A549 (cell line): ENCODE data around the gene NANOS3. TPM values are rescaled to one million over a fixed set of nuclear protein-coding genes. Genes with fewer than 3 reads are reported as not detected.

Experiments
- BHLHE40 ChIP-seq: IDR thresholded peaks from 2 replicates; pipeline ENCODE4 v1.6.1; 2012; ENCODE audit warnings: low read depth, low read length, inconsistent platforms
- CBX2 ChIP-seq: fragments of 200-600 bp; sonication (generic); IDR thresholded peaks from 2 replicates; pipeline ENCODE4 v1.6.1; 2016; ENCODE audit warnings: low read depth, mild to moderate bottlenecking, borderline replicate concordance
- CBX8 ChIP-seq: fragments of 200-600 bp; sonication (generic); IDR thresholded peaks from 2 replicates; pipeline ENCODE4 v1.6.1; 2016
- CEBPB ChIP-seq, 2 experiments: fragments of >200 bp in 1 of 2; sonication (Bioruptor Twin) in 1 of 2; formaldehyde crosslinking in 1 of 2; IDR thresholded peaks; 2 replicates each; pipeline ENCODE4 v1.6.1; 2012 to 2016
- CHD2 ChIP-seq: fragments of 150-350 bp; IDR thresholded peaks from 2 replicates; pipeline ENCODE4 v1.6.1; 2014; ENCODE audit warnings: low read length; ENCODE audit not compliant: partially characterized antibody
- CHD4 ChIP-seq: fragments of 200-600 bp; sonication (generic); IDR thresholded peaks from 2 replicates; pipeline ENCODE4 v1.6.1; 2016; ENCODE audit warnings: antibody characterized with exemption, mild to moderate bottlenecking, borderline replicate concordance
- EHF ChIP-seq: fragments of 250-450 bp; sonication (Bioruptor Pico); IDR thresholded peaks from 2 replicates; pipeline ENCODE4 v1.5.0; 2020; ENCODE audit warnings: mild to moderate bottlenecking
- EHMT2 ChIP-seq: fragments of 200-600 bp; sonication (generic); IDR thresholded peaks from 2 replicates; pipeline ENCODE4 v1.6.1; 2016; ENCODE audit warnings: antibody characterized with exemption, low read depth, mild to moderate bottlenecking, moderate library complexity
- EP300 ChIP-seq, 2 experiments: fragments of >200 bp; sonication (Bioruptor Twin); formaldehyde crosslinking; IDR thresholded peaks; 2 replicates in 1 of 2; 3 replicates in 1 of 2; pipeline ENCODE4 v1.6.1; 2016 to 2017
- ESRRA ChIP-seq: fragments of 150-350 bp; IDR thresholded peaks from 2 replicates; pipeline ENCODE4 v1.6.1; 2014; ENCODE audit warnings: mild to moderate bottlenecking, low read length, borderline replicate concordance
- FOXS1 ChIP-seq: fragments of 250-450 bp; sonication (Bioruptor Pico); IDR thresholded peaks from 2 replicates; pipeline ENCODE4 v1.5.0; 2020; ENCODE audit warnings: mild to moderate bottlenecking, moderate library complexity
- GATA3 ChIP-seq: IDR thresholded peaks from 2 replicates; pipeline ENCODE4 v1.6.1; 2012; ENCODE audit warnings: borderline replicate concordance
- HEYL ChIP-seq: fragments of 250-450 bp; sonication (Bioruptor Pico); IDR thresholded peaks from 2 replicates; pipeline ENCODE4 v1.8.0; 2021; ENCODE audit warnings: mild to moderate bottlenecking, moderate library complexity
- HOXB5 ChIP-seq: fragments of 250-450 bp; sonication (Bioruptor Pico); IDR thresholded peaks from 2 replicates; pipeline ENCODE4 v1.5.0; 2020; ENCODE audit warnings: mild to moderate bottlenecking, moderate library complexity
- JUN ChIP-seq, 2 experiments: fragments of >200 bp; sonication (Bioruptor Twin); formaldehyde crosslinking; IDR thresholded peaks; 2 replicates in 1 of 2; 3 replicates in 1 of 2; pipeline ENCODE4 v1.6.1; 2016 to 2017
- KDM5A ChIP-seq: fragments of 200-600 bp; sonication (generic); IDR thresholded peaks from 2 replicates; pipeline ENCODE4 v1.6.1; 2016; ENCODE audit warnings: antibody characterized with exemption, mild to moderate bottlenecking
- MAFK ChIP-seq: fragments of 450-650 bp; IDR thresholded peaks from 2 replicates; pipeline ENCODE4 v1.6.1; 2014; ENCODE audit not compliant: partially characterized antibody
- MAZ ChIP-seq: fragments of 150-350 bp; IDR thresholded peaks from 2 replicates; pipeline ENCODE4 v1.6.1; 2014; ENCODE audit warnings: antibody characterized with exemption, low read depth, low read length, borderline replicate concordance
- MYC ChIP-seq: IDR thresholded peaks from 2 replicates; pipeline ENCODE4 v1.6.1; 2012; ENCODE audit warnings: mild to moderate bottlenecking, inconsistent platforms, low read length, improper control_type of control experiment, borderline replicate concordance
- NFE2L2 ChIP-seq: fragments of 150-350 bp; conservative IDR thresholded peaks from 2 replicates; pipeline ENCODE4 v1.6.1; 2014; ENCODE audit warnings: low read length
- POLR2A ChIP-seq: IDR thresholded peaks from 2 replicates; pipeline ENCODE4 v1.6.1; 2012; ENCODE audit warnings: mild to moderate bottlenecking, low read length
- RARB ChIP-seq: fragments of 250-450 bp; sonication (Bioruptor Pico); IDR thresholded peaks from 2 replicates; pipeline ENCODE4 v1.8.0; 2021; ENCODE audit warnings: mild to moderate bottlenecking, moderate library complexity
- RFX5 ChIP-seq: fragments of 450-650 bp; IDR thresholded peaks from 2 replicates; pipeline ENCODE4 v1.7.1; 2014; ENCODE audit warnings: antibody characterized with exemption, mild to moderate bottlenecking, moderate library complexity
- SREBF2 ChIP-seq: fragments of 450-650 bp; IDR thresholded peaks from 2 replicates; pipeline ENCODE4 v1.6.1; 2014; ENCODE audit warnings: mild to moderate bottlenecking, moderate library complexity
- TP53 ChIP-seq: fragments of 250-450 bp; sonication (Bioruptor Pico); IDR thresholded peaks from 2 replicates; pipeline ENCODE4 v1.5.0; 2021; ENCODE audit warnings: mild to moderate bottlenecking, moderate library complexity
- ZFP36 ChIP-seq: fragments of 450-650 bp; IDR thresholded peaks from 2 replicates; pipeline ENCODE4 v1.6.1; 2014; ENCODE audit warnings: borderline replicate concordance; ENCODE audit not compliant: partially characterized antibody
- ZNF302 ChIP-seq: fragments of 250-450 bp; sonication (Bioruptor Pico); IDR thresholded peaks from 2 replicates; pipeline ENCODE4 v1.9.0; 2021; ENCODE audit warnings: inconsistent platforms, mild to moderate bottlenecking, moderate library complexity
- ZSCAN20 ChIP-seq: fragments of 250-450 bp; sonication (Bioruptor Pico); IDR thresholded peaks from 2 replicates; pipeline ENCODE4 v1.8.0; 2022; ENCODE audit warnings: mild to moderate bottlenecking, moderate library complexity
- polyA plus RNA-seq, 4 experiments: library from polyadenylated mRNA; depleted of rRNA in 3 of 4; stranded (reverse); fragments of >200 nt; fragmentation: RNase III in 1 of 4; extraction: RNeasy Plus Mini Kit Qiagen cat#74134 plus additional on column Dnase treatment in 1 of 4; gene quantifications; 2 replicates in 3 of 4; 3 replicates in 1 of 4; pipeline ENCODE4 v1.2.3, GENCODE V29; 2011 to 2017
- TF ChIP-seq, protein P1 (sequence below): fragments of 250-450 bp; sonication (Bioruptor Pico); IDR thresholded peaks from 2 replicates; pipeline ENCODE4 v1.5.0; 2021; ENCODE audit warnings: mild to moderate bottlenecking, moderate library complexity, borderline replicate concordance
- TF ChIP-seq, protein P2 (sequence below): IDR thresholded peaks from 2 replicates; pipeline ENCODE4 v1.6.1; 2012
- TF ChIP-seq, protein P3 (sequence below): fragments of 200-600 bp; sonication (generic); IDR thresholded peaks from 2 replicates; pipeline ENCODE4 v1.6.1; 2016; ENCODE audit warnings: antibody characterized with exemption, mild to moderate bottlenecking, moderate library complexity
- TF ChIP-seq, protein P4 (sequence below): fragments of >200 bp; sonication (Bioruptor Twin); formaldehyde crosslinking; IDR thresholded peaks from 2 replicates; pipeline ENCODE4 v1.6.1; 2016
- TF ChIP-seq, protein P5 (sequence below): fragments of 250-450 bp; sonication (Bioruptor Pico); IDR thresholded peaks from 2 replicates; pipeline ENCODE4 v1.5.0; 2020; ENCODE audit warnings: low read depth, mild to moderate bottlenecking, moderate library complexity
- TF ChIP-seq, protein P6 (sequence below): fragments of >200 bp; sonication (Bioruptor Twin); formaldehyde crosslinking; IDR thresholded peaks from 3 replicates; pipeline ENCODE4 v1.6.1; 2016
- TF ChIP-seq, protein P7 (sequence below): fragments of 150-350 bp; IDR thresholded peaks from 2 replicates; pipeline ENCODE4 v1.6.1; 2014; ENCODE audit warnings: low read depth, mild to moderate bottlenecking, low read length

NANOS3 gene
- polyA plus RNA-seq, 2 of the 4 experiments (the other 2 are of a cell fraction) = 0.31 to 1.2 TPM

DNA sequence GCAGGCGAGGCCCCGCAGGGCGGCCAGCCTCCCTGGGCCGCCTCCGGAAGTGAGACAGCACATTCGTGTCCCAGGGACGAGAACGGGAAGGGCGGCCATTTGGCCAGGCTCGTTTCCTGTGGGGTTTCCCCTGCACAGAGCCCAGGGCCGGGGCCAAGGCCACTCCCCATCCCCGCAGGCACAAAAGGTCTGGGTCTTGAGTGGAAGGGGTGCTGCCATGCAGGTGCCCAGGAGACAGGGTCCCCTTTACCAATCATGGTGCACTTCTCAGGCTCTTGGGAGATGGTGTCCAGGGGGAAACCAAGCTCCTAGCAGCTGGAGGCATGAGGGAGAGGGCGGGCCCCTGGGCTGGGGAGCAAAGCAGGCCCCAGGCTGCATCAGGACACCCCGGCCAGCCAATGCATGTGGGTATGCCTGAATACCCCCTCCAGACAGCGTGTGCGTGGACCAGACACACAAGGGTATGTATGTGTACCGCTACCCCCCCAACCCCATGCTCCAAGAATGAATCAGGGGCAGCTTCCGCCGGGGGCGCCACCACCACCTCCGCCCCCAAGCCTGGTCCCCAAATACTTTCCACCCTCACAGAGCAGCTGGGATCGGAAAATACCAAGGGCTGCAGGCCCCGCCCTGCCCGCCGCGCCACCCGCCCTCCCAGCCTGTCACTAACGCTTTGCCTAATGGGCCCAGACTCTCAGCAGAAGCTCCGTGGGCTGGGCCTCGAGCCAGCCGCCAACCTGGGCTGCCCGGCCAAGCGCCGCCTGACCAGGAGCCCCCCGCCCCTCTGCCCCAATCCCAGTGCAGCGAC, 37.6 kb upstream of the NANOS3 start (continued):
- TF ChIP-seq, protein P1, sequence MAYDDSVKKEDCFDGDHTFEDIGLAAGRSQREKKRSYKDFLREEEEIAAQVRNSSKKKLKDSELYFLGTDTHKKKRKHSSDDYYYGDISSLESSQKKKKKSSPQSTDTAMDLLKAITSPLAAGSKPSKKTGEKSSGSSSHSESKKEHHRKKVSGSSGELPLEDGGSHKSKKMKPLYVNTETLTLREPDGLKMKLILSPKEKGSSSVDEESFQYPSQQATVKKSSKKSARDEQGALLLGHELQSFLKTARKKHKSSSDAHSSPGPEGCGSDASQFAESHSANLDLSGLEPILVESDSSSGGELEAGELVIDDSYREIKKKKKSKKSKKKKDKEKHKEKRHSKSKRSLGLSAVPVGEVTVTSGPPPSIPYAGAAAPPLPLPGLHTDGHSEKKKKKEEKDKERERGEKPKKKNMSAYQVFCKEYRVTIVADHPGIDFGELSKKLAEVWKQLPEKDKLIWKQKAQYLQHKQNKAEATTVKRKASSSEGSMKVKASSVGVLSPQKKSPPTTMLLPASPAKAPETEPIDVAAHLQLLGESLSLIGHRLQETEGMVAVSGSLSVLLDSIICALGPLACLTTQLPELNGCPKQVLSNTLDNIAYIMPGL (CRISPR knock-in tag) = no peak
- TF ChIP-seq SREBF2 (no peak), GATA3 (no peak), MAFK (peak; percentile 57), MAZ (no peak), RARB (CRISPR knock-in tag) (no peak), CEBPB (IDR thresholded peaks at IDR 0.05) (no peak), FOXS1 (no peak), CBX8 (no peak), CBX2 (no peak), ZFP36 (no peak), EHMT2 (no peak), HEYL (no peak), TP53 (CRISPR knock-in tag) (peak; percentile 76), HOXB5 (CRISPR knock-in tag) (no peak), JUN (IDR thresholded peaks at IDR 0.05) (peak in 1 of 2 experiments; percentile 16; a peak in 1 of 5 replicates), MYC (no peak), ESRRA (no peak), POLR2A (no peak), EP300 (IDR thresholded peaks at IDR 0.05) (no peak), EHF (CRISPR knock-in tag) (no peak), CHD2 (no peak), NFE2L2 (0 out of 2 replicates have a peak, but pooled peaks have one; percentile 31), KDM5A (no peak), RFX5 (no peak), ZSCAN20 (no peak), ZNF302 (CRISPR knock-in tag) (no peak), BHLHE40 (no peak), CHD4 (no peak)
- TF ChIP-seq, protein P2, sequence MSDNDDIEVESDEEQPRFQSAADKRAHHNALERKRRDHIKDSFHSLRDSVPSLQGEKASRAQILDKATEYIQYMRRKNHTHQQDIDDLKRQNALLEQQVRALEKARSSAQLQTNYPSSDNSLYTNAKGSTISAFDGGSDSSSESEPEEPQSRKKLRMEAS = peak; percentile 7; the same call in 1 of the 2 replicates
- TF ChIP-seq, protein P3, sequence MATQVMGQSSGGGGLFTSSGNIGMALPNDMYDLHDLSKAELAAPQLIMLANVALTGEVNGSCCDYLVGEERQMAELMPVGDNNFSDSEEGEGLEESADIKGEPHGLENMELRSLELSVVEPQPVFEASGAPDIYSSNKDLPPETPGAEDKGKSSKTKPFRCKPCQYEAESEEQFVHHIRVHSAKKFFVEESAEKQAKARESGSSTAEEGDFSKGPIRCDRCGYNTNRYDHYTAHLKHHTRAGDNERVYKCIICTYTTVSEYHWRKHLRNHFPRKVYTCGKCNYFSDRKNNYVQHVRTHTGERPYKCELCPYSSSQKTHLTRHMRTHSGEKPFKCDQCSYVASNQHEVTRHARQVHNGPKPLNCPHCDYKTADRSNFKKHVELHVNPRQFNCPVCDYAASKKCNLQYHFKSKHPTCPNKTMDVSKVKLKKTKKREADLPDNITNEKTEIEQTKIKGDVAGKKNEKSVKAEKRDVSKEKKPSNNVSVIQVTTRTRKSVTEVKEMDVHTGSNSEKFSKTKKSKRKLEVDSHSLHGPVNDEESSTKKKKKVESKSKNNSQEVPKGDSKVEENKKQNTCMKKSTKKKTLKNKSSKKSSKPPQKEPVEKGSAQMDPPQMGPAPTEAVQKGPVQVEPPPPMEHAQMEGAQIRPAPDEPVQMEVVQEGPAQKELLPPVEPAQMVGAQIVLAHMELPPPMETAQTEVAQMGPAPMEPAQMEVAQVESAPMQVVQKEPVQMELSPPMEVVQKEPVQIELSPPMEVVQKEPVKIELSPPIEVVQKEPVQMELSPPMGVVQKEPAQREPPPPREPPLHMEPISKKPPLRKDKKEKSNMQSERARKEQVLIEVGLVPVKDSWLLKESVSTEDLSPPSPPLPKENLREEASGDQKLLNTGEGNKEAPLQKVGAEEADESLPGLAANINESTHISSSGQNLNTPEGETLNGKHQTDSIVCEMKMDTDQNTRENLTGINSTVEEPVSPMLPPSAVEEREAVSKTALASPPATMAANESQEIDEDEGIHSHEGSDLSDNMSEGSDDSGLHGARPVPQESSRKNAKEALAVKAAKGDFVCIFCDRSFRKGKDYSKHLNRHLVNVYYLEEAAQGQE = no peak; the same call in 1 of the 2 replicates
- TF ChIP-seq, protein P4, sequence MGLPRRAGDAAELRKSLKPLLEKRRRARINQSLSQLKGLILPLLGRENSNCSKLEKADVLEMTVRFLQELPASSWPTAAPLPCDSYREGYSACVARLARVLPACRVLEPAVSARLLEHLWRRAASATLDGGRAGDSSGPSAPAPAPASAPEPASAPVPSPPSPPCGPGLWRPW = no peak
- TF ChIP-seq, protein P5, sequence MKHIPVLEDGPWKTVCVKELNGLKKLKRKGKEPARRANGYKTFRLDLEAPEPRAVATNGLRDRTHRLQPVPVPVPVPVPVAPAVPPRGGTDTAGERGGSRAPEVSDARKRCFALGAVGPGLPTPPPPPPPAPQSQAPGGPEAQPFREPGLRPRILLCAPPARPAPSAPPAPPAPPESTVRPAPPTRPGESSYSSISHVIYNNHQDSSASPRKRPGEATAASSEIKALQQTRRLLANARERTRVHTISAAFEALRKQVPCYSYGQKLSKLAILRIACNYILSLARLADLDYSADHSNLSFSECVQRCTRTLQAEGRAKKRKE = no peak
- TF ChIP-seq, protein P6, sequence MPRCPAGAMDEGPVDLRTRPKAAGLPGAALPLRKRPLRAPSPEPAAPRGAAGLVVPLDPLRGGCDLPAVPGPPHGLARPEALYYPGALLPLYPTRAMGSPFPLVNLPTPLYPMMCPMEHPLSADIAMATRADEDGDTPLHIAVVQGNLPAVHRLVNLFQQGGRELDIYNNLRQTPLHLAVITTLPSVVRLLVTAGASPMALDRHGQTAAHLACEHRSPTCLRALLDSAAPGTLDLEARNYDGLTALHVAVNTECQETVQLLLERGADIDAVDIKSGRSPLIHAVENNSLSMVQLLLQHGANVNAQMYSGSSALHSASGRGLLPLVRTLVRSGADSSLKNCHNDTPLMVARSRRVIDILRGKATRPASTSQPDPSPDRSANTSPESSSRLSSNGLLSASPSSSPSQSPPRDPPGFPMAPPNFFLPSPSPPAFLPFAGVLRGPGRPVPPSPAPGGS = no peak
- TF ChIP-seq, protein P7, sequence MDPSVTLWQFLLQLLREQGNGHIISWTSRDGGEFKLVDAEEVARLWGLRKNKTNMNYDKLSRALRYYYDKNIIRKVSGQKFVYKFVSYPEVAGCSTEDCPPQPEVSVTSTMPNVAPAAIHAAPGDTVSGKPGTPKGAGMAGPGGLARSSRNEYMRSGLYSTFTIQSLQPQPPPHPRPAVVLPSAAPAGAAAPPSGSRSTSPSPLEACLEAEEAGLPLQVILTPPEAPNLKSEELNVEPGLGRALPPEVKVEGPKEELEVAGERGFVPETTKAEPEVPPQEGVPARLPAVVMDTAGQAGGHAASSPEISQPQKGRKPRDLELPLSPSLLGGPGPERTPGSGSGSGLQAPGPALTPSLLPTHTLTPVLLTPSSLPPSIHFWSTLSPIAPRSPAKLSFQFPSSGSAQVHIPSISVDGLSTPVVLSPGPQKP = no peak
